Neural cell (in vitro differentiated cells): Measurements from ENCODE around the gene IRF4. TPM values are rescaled to one million over a fixed set of nuclear protein-coding genes. Genes with fewer than 3 reads are reported as not detected.

Source experiments
- H2AFZ ChIP-seq: fragments of 200-600, 300-800 bp; sonication (generic), shearing (Covaris generic); 2 replicates; pipeline ENCODE4 v1.6.0; 2014; ENCODE audit warnings: low read depth, mild to moderate bottlenecking, antibody characterized with exemption, low read length, moderate library complexity
- H3F3A ChIP-seq: fragments of 200-600 bp; shearing (Covaris generic); 2 replicates; pipeline ENCODE4 v1.6.1; 2016; ENCODE audit warnings: mild to moderate bottlenecking, moderate library complexity, mixed read lengths, antibody characterized with exemption, low read length; ENCODE audit not compliant: insufficient read depth, poor library complexity, severe bottlenecking
- H3K27ac ChIP-seq: fragments of 200-600, 300-800 bp; sonication (generic), shearing (Covaris generic); 2 replicates; pipeline ENCODE4 v1.5.1; 2014; ENCODE audit warnings: mild to moderate bottlenecking, low read length, moderate library complexity
- H3K27me3 ChIP-seq: fragments of 300-800, 200-600 bp; sonication (generic), shearing (Covaris generic); 2 replicates; pipeline ENCODE4 v1.6.0; 2014; ENCODE audit warnings: mild to moderate bottlenecking, low read depth, low read length, moderate library complexity; ENCODE audit not compliant: insufficient read depth
- H3K36me3 ChIP-seq: fragments of 300-800, 200-600 bp; sonication (generic), shearing (Covaris generic); 2 replicates; pipeline ENCODE4 v1.5.1; 2014; ENCODE audit warnings: mild to moderate bottlenecking, antibody characterized with exemption, low read length, moderate library complexity; ENCODE audit not compliant: insufficient read depth
- H3K4me2 ChIP-seq: fragments of 300-800, 200-600 bp; sonication (generic), shearing (Covaris generic); 2 replicates; pipeline ENCODE4 v1.6.0; 2014; ENCODE audit warnings: mild to moderate bottlenecking, low read length
- H3K4me3 ChIP-seq: fragments of 300-800, 200-600 bp; sonication (generic), shearing (Covaris generic); 2 replicates; pipeline ENCODE4 v1.5.1; 2014; ENCODE audit warnings: mild to moderate bottlenecking, low read length, moderate library complexity
- H3K79me2 ChIP-seq: fragments of 200-600 bp; shearing (Covaris generic); replicated peaks from 2 replicates; pipeline ENCODE4 v1.6.0; 2014; ENCODE audit warnings: mild to moderate bottlenecking, low read length, moderate library complexity; ENCODE audit not compliant: insufficient read depth
- H3K9ac ChIP-seq: fragments of 300-800, 200-600 bp; sonication (generic), shearing (Covaris generic); 2 replicates; pipeline ENCODE4 v1.6.1; 2016; ENCODE audit warnings: mild to moderate bottlenecking, low read length, mixed read lengths
- H3K9me2 ChIP-seq: fragments of 200-600 bp; shearing (Covaris generic); 2 replicates; pipeline ENCODE4 v1.6.1; 2016; ENCODE audit warnings: mild to moderate bottlenecking, low read length, mixed read lengths; ENCODE audit not compliant: insufficient read depth
- H3K9me3 ChIP-seq: fragments of 200-600, 300-800 bp; sonication (generic), shearing (Covaris generic); 2 replicates; pipeline ENCODE4 v1.6.1; 2016; ENCODE audit warnings: mild to moderate bottlenecking, mixed run types, low read length, moderate library complexity, mixed read lengths
- H4K20me1 ChIP-seq: fragments of 200-600 bp; shearing (Covaris generic); 2 replicates; pipeline ENCODE4 v1.6.1; 2016; ENCODE audit warnings: mild to moderate bottlenecking, mixed run types; ENCODE audit not compliant: insufficient read depth
- EP300 ChIP-seq: fragments of 450-650 bp; conservative IDR thresholded peaks from 2 replicates; pipeline ENCODE4 v1.6.1; 2014; ENCODE audit warnings: antibody characterized with exemption, mild to moderate bottlenecking, moderate library complexity; ENCODE audit not compliant: poor library complexity, severe bottlenecking
- EZH2 ChIP-seq: fragments of 200-600, 300-800 bp; shearing (Covaris generic), sonication (generic); IDR thresholded peaks from 2 replicates; pipeline ENCODE4 v1.6.1; 2014; ENCODE audit warnings: antibody characterized with exemption, low read length, borderline replicate concordance, mild to moderate bottlenecking; ENCODE audit not compliant: insufficient read depth, poor library complexity, severe bottlenecking
- MXI1 ChIP-seq: fragments of 450-650 bp; conservative IDR thresholded peaks from 2 replicates; pipeline ENCODE4 v1.6.1; 2014; ENCODE audit warnings: antibody characterized with exemption, mild to moderate bottlenecking; ENCODE audit not compliant: poor library complexity, severe bottlenecking
- POLR2AphosphoS5 ChIP-seq: IDR thresholded peaks from 2 replicates; pipeline ENCODE4 v1.6.1; 2012
- RAD21 ChIP-seq: fragments of 450-650 bp; conservative IDR thresholded peaks from 2 replicates; pipeline ENCODE4 v1.6.1; 2014; ENCODE audit warnings: antibody characterized with exemption, mild to moderate bottlenecking, moderate library complexity
- REST ChIP-seq: IDR thresholded peaks from 2 replicates; pipeline ENCODE4 v1.6.1; 2012; ENCODE audit warnings: borderline replicate concordance
- SMC3 ChIP-seq: fragments of 450-650 bp; conservative IDR thresholded peaks from 2 replicates; pipeline ENCODE4 v1.6.1; 2014; ENCODE audit warnings: antibody characterized with exemption, mild to moderate bottlenecking, moderate library complexity; ENCODE audit not compliant: poor library complexity
- TAF1 ChIP-seq: IDR thresholded peaks from 2 replicates; pipeline ENCODE4 v1.6.1; 2012; ENCODE audit warnings: low read depth
- polyA plus RNA-seq: library from polyadenylated mRNA; depleted of rRNA; stranded (reverse); fragments of >200 nt; gene quantifications from 2 replicates; pipeline ENCODE4 v1.2.3, GENCODE V29; 2014
- TF ChIP-seq, protein P1 (sequence below): fragments of 450-650 bp; IDR thresholded peaks from 2 replicates; pipeline ENCODE4 v1.5.1; 2014; ENCODE audit warnings: antibody characterized with exemption, mild to moderate bottlenecking, moderate library complexity; ENCODE audit not compliant: poor library complexity, severe bottlenecking

IRF4 gene
- polyA plus RNA-seq, 1 donor from 2014 or later = 0.05 TPM

GRCh38 chr6:414447-414846 is 22.9 kb downstream of the IRF4 start:
- H3K36me3 ChIP-seq = no peaks in the 10 kb centered on the region
- no peaks in the 10 kb centered on the region for H4K20me1 ChIP-seq
- no peaks in the 10 kb centered on the region for H3K79me2 ChIP-seq
- no peaks in the 10 kb centered on the region for H3K27me3 ChIP-seq
- no peak overlapping the region for H2AFZ ChIP-seq
- TF ChIP-seq EZH2 (no peak), EP300 (no peak), POLR2AphosphoS5 (no peak), RAD21 (no peak)
- TF ChIP-seq, protein P1, sequence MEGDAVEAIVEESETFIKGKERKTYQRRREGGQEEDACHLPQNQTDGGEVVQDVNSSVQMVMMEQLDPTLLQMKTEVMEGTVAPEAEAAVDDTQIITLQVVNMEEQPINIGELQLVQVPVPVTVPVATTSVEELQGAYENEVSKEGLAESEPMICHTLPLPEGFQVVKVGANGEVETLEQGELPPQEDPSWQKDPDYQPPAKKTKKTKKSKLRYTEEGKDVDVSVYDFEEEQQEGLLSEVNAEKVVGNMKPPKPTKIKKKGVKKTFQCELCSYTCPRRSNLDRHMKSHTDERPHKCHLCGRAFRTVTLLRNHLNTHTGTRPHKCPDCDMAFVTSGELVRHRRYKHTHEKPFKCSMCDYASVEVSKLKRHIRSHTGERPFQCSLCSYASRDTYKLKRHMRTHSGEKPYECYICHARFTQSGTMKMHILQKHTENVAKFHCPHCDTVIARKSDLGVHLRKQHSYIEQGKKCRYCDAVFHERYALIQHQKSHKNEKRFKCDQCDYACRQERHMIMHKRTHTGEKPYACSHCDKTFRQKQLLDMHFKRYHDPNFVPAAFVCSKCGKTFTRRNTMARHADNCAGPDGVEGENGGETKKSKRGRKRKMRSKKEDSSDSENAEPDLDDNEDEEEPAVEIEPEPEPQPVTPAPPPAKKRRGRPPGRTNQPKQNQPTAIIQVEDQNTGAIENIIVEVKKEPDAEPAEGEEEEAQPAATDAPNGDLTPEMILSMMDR = no peak
- H3K4me3 ChIP-seq = no peak overlapping the region
- no peaks in the 10 kb centered on the region for H3K9me2 ChIP-seq
- H3K9ac ChIP-seq = no peak overlapping the region
- H3K27ac ChIP-seq = no peak overlapping the region
- no peak overlapping the region for H3K4me2 ChIP-seq
- H3F3A ChIP-seq = no peaks in the 10 kb centered on the region
- no peaks in the 10 kb centered on the region for H3K9me3 ChIP-seq

DNA sequence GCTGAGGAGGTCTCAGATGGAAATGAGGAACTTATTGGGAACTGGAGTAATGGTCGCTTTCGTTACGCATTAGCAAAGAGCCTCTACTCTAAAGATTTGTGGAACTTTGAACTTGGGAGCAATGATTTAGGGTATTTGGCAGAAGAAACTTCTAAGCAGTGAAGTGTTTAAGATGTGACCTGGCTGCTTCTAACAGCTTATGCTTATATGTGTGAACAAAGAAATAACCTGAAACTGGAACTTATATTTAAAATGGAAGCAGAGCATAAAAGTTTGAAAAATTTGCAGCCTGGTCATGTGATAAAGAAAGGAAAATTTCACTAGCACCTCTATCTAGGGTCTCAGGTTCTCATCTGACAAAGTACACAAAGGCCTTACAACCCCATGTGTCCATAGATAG is 23.5 kb downstream of the IRF4 start:
- Histone ChIP-seq H3K9me3 (no peaks in the 10 kb centered on the region), H2AFZ (no peak overlapping the region), H4K20me1 (no peaks in the 10 kb centered on the region), H3K4me3 (no peak overlapping the region), H3K9ac (no peak overlapping the region), H3K27me3 (no peaks in the 10 kb centered on the region), H3K9me2 (no peaks in the 10 kb centered on the region), H3K79me2 (no peaks in the 10 kb centered on the region), H3F3A (no peaks in the 10 kb centered on the region), H3K36me3 (no peaks in the 10 kb centered on the region), H3K4me2 (no peak overlapping the region), H3K27ac (no peak overlapping the region)
- TF ChIP-seq POLR2AphosphoS5 (no peak), RAD21 (no peak), EZH2 (no peak), SMC3 (no peak), TAF1 (no peak), EP300 (no peak)

DNA sequence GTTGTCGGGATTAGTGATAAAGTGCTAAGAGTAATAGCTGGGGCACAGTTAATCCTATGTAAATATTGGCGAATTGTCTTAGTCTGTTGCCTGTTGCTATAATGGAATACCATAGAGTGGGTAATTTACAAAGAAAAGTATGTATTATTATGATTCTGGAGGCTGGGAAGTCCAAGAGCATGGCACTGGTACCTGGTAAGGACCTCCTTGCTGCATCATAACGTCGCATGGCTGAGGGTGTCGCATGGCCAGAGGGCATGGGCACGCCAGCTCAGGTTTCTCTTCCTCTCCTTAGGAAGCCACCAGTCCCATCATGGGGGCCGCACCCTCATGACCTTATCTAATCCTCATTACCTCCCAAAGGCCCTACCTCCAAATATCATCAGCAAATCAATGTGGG is 29.7 kb downstream of the IRF4 start:
- H3K9me2 ChIP-seq = no peaks in the 10 kb centered on the region
- no peak overlapping the region for H3K9ac ChIP-seq
- H3K4me2 ChIP-seq = no peak overlapping the region
- H4K20me1 ChIP-seq = no peaks in the 10 kb centered on the region
- H3K9me3 ChIP-seq = no peaks in the 10 kb centered on the region
- TF ChIP-seq MXI1 (no peak), REST (no peak), TAF1 (no peak), RAD21 (no peak), POLR2AphosphoS5 (no peak), EP300 (no peak), EZH2 (no peak)
- TF ChIP-seq, protein P1 = no peak
- no peaks in the 10 kb centered on the region for H3K79me2 ChIP-seq
- no peak overlapping the region for H2AFZ ChIP-seq
- H3K4me3 ChIP-seq = no peak overlapping the region
- H3F3A ChIP-seq = no peaks in the 10 kb centered on the region
- no peak overlapping the region for H3K27ac ChIP-seq
- no peaks in the 10 kb centered on the region for H3K27me3 ChIP-seq
- H3K36me3 ChIP-seq = no peaks in the 10 kb centered on the region
